Muscle layer of duodenum (tissue), 2 donors: ENCODE results near the gene LMLN.

Experiments used
- H3K27ac ChIP-seq: one replicate; pipeline ENCODE4 v1.7.0; 2013; ENCODE audit warnings: mild to moderate bottlenecking, low read length
- H3K27me3 ChIP-seq: one replicate; pipeline ENCODE4 v1.7.0; 2013; ENCODE audit warnings: low read depth, mild to moderate bottlenecking, control low read depth, low read length
- H3K36me3 ChIP-seq, 2 donors: one replicate each; pipeline ENCODE4 v1.7.0; 2013; ENCODE audit warnings: low read length in 2 of 2, control low read depth in 1 of 2, mild to moderate bottlenecking in 1 of 2; ENCODE audit not compliant: insufficient read depth in 2 of 2, control insufficient read depth in 1 of 2
- H3K4me1 ChIP-seq, 2 donors: one replicate each; pipeline ENCODE4 v1.7.0; 2013; ENCODE audit warnings: low read length in 2 of 2, mild to moderate bottlenecking in 2 of 2, control low read depth in 1 of 2, moderate library complexity in 1 of 2; ENCODE audit not compliant: insufficient read depth in 2 of 2, control insufficient read depth in 1 of 2
- H3K4me3 ChIP-seq, 2 donors: one replicate each; pipeline ENCODE4 v1.7.0; 2013; ENCODE audit warnings: low read length in 2 of 2, low read depth in 1 of 2, mild to moderate bottlenecking in 1 of 2
- H3K9me3 ChIP-seq, 2 donors: one replicate each; pipeline ENCODE4 v1.7.0; 2013; ENCODE audit warnings: low read length in 2 of 2, control low read depth in 1 of 2, mild to moderate bottlenecking in 1 of 2; ENCODE audit not compliant: control insufficient read depth in 1 of 2
- donor health status: healthy.

The LMLN gene

GRCh38 chr3:197949191-197949777 is 10.7 kb upstream of the LMLN start:
- H3K9me3 ChIP-seq = no peaks in the 10 kb centered on the region
- peaks cover 13 to 33% of the 10 kb centered on the region in 2 donors for H3K36me3 ChIP-seq
- peaks cover 0 to 35% of the 10 kb centered on the region in 2 donors for H3K4me1 ChIP-seq
- peak overlapping the region; percentile 89 to 100 for H3K4me3 ChIP-seq
- H3K27me3 ChIP-seq = no peaks in the 10 kb centered on the region
- H3K27ac ChIP-seq = peak overlapping the region; percentile 99

- Histone ChIP-seq H3K36me3 (peaks cover 20 to 41% of the 10 kb centered on the region in 2 donors), H3K4me1 (peaks cover 0 to 35% of the 10 kb centered on the region in 2 donors), H3K27me3 (no peaks in the 10 kb centered on the region), H3K9me3 (no peaks in the 10 kb centered on the region), H3K4me3 (peak within 1 kb of the TSS; percentile 89 to 100), H3K27ac (peak within 1 kb of the TSS; percentile 99)
These were observed 10.0 kb upstream of the LMLN start, which contains the start of gene RPL35A for GRCh38 chr3:197949778-197950676. Gene RPL35A, plus strand, starts transcription at chr3:197950190. Its CDS starts 778 bp downstream, at chr3:197950968.

GRCh38 chr3:197950677-197951061 is 9.3 kb upstream of the LMLN start:
- Histone ChIP-seq H3K27me3 (no peaks in the 10 kb centered on the region), H3K36me3 (peaks cover 26 to 47% of the 10 kb centered on the region in 2 donors), H3K4me3 (peak overlapping the region; percentile 89 to 100), H3K27ac (peak overlapping the region; percentile 99), H3K4me1 (peaks cover 0 to 35% of the 10 kb centered on the region in 2 donors), H3K9me3 (no peaks in the 10 kb centered on the region)

GRCh38 chr3:197951392-197951990 is 8.5 kb upstream of the LMLN start:
- Histone ChIP-seq H3K27ac (no peak overlapping the region), H3K4me1 (peaks cover 0 to 35% of the 10 kb centered on the region in 2 donors), H3K27me3 (no peaks in the 10 kb centered on the region), H3K4me3 (peak overlapping the region; percentile 89 to 100), H3K9me3 (no peaks in the 10 kb centered on the region), H3K36me3 (peaks cover 33 to 55% of the 10 kb centered on the region in 2 donors)

- Histone ChIP-seq H3K4me3 (no peak overlapping the region), H3K27me3 (no peaks in the 10 kb centered on the region), H3K27ac (no peak overlapping the region), H3K4me1 (peaks cover 0 to 35% of the 10 kb centered on the region in 2 donors), H3K9me3 (no peaks in the 10 kb centered on the region), H3K36me3 (peaks cover 33 to 56% of the 10 kb centered on the region in 2 donors)
These were observed 7.6 kb upstream of the LMLN start for GRCh38 chr3:197952440-197952839.

GRCh38 chr3:197953325-197953724 is 6.7 kb upstream of the LMLN start:
- no peak overlapping the region for H3K27ac ChIP-seq
- H3K4me3 ChIP-seq = no peak overlapping the region
- peaks cover 0 to 37% of the 10 kb centered on the region in 2 donors for H3K4me1 ChIP-seq
- peaks cover 33 to 62% of the 10 kb centered on the region in 2 donors for H3K36me3 ChIP-seq
- no peaks in the 10 kb centered on the region for H3K9me3 ChIP-seq
- H3K27me3 ChIP-seq = no peaks in the 10 kb centered on the region

GRCh38 chr3:197953881-197954280 is 6.1 kb upstream of the LMLN start:
- no peak overlapping the region for H3K27ac ChIP-seq
- H3K27me3 ChIP-seq = no peaks in the 10 kb centered on the region
- H3K9me3 ChIP-seq = no peaks in the 10 kb centered on the region
- peaks cover 0 to 42% of the 10 kb centered on the region in 2 donors for H3K4me1 ChIP-seq
- H3K4me3 ChIP-seq = no peak overlapping the region
- peaks cover 33 to 62% of the 10 kb centered on the region in 2 donors for H3K36me3 ChIP-seq

- H3K4me3 ChIP-seq = no peak overlapping the region
- H3K4me1 ChIP-seq = peaks cover 6 to 47% of the 10 kb centered on the region in 2 donors
- H3K27me3 ChIP-seq = no peaks in the 10 kb centered on the region
- no peak overlapping the region for H3K27ac ChIP-seq
- no peaks in the 10 kb centered on the region for H3K9me3 ChIP-seq
- H3K36me3 ChIP-seq = peaks cover 33 to 64% of the 10 kb centered on the region in 2 donors
These were observed 4.0 kb upstream of the LMLN start for GRCh38 chr3:197955892-197956477.

- no peaks in the 10 kb centered on the region for H3K9me3 ChIP-seq
- H3K36me3 ChIP-seq = peaks cover 33 to 59% of the 10 kb centered on the region in 2 donors
- no peaks in the 10 kb centered on the region for H3K27me3 ChIP-seq
- no peak overlapping the region for H3K4me3 ChIP-seq
- H3K4me1 ChIP-seq = peaks cover 6 to 47% of the 10 kb centered on the region in 2 donors
- H3K27ac ChIP-seq = peak overlapping the region; percentile 54
These were observed 3.4 kb upstream of the LMLN start for GRCh38 chr3:197956626-197956988.

GRCh38 chr3:197957790-197958133 is 2.3 kb upstream of the LMLN start:
- Histone ChIP-seq H3K4me3 (peak overlapping the region in 1 of 2 donors; percentile 21), H3K27me3 (no peaks in the 10 kb centered on the region), H3K9me3 (no peaks in the 10 kb centered on the region), H3K27ac (peak overlapping the region; percentile 54), H3K36me3 (peaks cover 33 to 50% of the 10 kb centered on the region in 2 donors), H3K4me1 (peaks cover 6 to 38% of the 10 kb centered on the region in 2 donors)

- Histone ChIP-seq H3K27me3 (no peaks in the 10 kb centered on the region), H3K27ac (no peak overlapping the region), H3K9me3 (no peaks in the 10 kb centered on the region), H3K4me1 (peaks cover 6 to 33% of the 10 kb centered on the region in 2 donors), H3K4me3 (no peak overlapping the region), H3K36me3 (peaks cover 29 to 44% of the 10 kb centered on the region in 2 donors)
These were observed 1.7 kb upstream of the LMLN start for GRCh38 chr3:197958346-197958745.
